K562 (cell line): Measurements from ENCODE around the gene BCL3. TPM values are rescaled to one million over a fixed set of nuclear protein-coding genes. Genes with fewer than 3 reads are reported as not detected.
A peak's percentile ranks its signal among the peaks of the same experiment; 100 is the strongest.

Experiments used
- BACH1 ChIP-seq: fragments of 200-800 bp; sonication (Bioruptor generic); IDR thresholded peaks from 2 replicates; pipeline ENCODE4 v1.6.1; 2016; ENCODE audit warnings: missing genetic modification characterization, missing compliant biosample characterization
- ETV5 ChIP-seq: sonication (generic); formaldehyde crosslinking; IDR thresholded peaks from 2 replicates; pipeline ENCODE4 v1.4.0; 2020; ENCODE audit warnings: low read depth, mild to moderate bottlenecking, missing genetic modification reagents
- FOXA3 ChIP-seq, 2 experiments: fragments of 450-650 bp in 1 of 2; sonication (generic) in 1 of 2; formaldehyde crosslinking; IDR thresholded peaks in 1 of 2; conservative IDR thresholded peaks in 1 of 2; 2 replicates each; pipeline versions ENCODE4 v1.4.0 to v1.8.0; 2020 to 2022; ENCODE audit warnings: mild to moderate bottlenecking in 2 of 2, missing genetic modification reagents in 1 of 2
- HDAC1 ChIP-seq, 2 experiments: fragments of 450-650 bp; IDR thresholded peaks; 2 replicates each; pipeline ENCODE4 v1.6.1; 2016 to 2017; ENCODE audit warnings: inconsistent platforms in 1 of 2, mild to moderate bottlenecking in 1 of 2, moderate library complexity in 1 of 2
- KDM4B ChIP-seq, 2 experiments: fragments of 450-650 bp in 1 of 2; sonication (generic) in 1 of 2; IDR thresholded peaks; 2 replicates each; pipeline ENCODE4 v1.6.1; 2016 to 2017; ENCODE audit warnings: borderline replicate concordance in 2 of 2, antibody characterized with exemption in 1 of 2, low read depth in 1 of 2, mild to moderate bottlenecking in 1 of 2
- MCM7 ChIP-seq, 2 experiments: fragments of 450-650 bp; IDR thresholded peaks; 2 replicates each; pipeline ENCODE4 v1.6.1; 2016 to 2018
- MYC ChIP-seq, 2 experiments: fragments of 250-450 bp in 1 of 2; sonication (Bioruptor Pico) in 1 of 2; IDR thresholded peaks; 2 replicates each; pipeline versions ENCODE4 v1.5.1 to v1.6.1; 2012 to 2021; ENCODE audit warnings: low read depth in 2 of 2, borderline replicate concordance in 1 of 2, improper control_type of control experiment in 1 of 2, low read length in 1 of 2, mild to moderate bottlenecking in 1 of 2, moderate library complexity in 1 of 2
- POU5F1 ChIP-seq: fragments of 150-350 bp; IDR thresholded peaks from 2 replicates; pipeline ENCODE4 v1.6.1; 2014; ENCODE audit warnings: borderline replicate concordance, low read length, low read depth, mild to moderate bottlenecking; ENCODE audit not compliant: partially characterized antibody
- SMAD4 ChIP-seq: fragments of 250-450 bp; sonication (Bioruptor Pico); conservative IDR thresholded peaks from 2 replicates; pipeline ENCODE4 v1.8.0; 2021; ENCODE audit warnings: inconsistent platforms, mild to moderate bottlenecking, moderate library complexity
- TAL1 ChIP-seq: fragments of 450-650 bp; IDR thresholded peaks from 2 replicates; pipeline ENCODE4 v1.6.1; 2016; ENCODE audit warnings: mild to moderate bottlenecking
- TCF3 ChIP-seq: sonication (generic); formaldehyde crosslinking; IDR thresholded peaks from 2 replicates; pipeline ENCODE4 v1.4.0; 2020; ENCODE audit warnings: mild to moderate bottlenecking, missing genetic modification reagents
- ZFPM2 ChIP-seq: fragments of 250-450 bp; sonication (Bioruptor Pico); IDR thresholded peaks from 2 replicates; pipeline ENCODE4 v1.5.1; 2022; ENCODE audit warnings: mild to moderate bottlenecking
- ZNF436 ChIP-seq: fragments of 250-450, 450-650 bp; sonication (Bioruptor Pico); formaldehyde crosslinking; IDR thresholded peaks from 2 replicates; pipeline ENCODE4 v1.7.0; 2020; ENCODE audit warnings: mild to moderate bottlenecking
- polyA plus RNA-seq, 8 experiments: library from polyadenylated mRNA; depleted of rRNA in 4 of 8; stranded (reverse) in 5 of 8; unstranded in 3 of 8; fragments of >200 nt; fragmentation: Nextera tagmentation in 2 of 8; fragmentation: Illumina TruSeq in 1 of 8; extraction: Ambion mirVana in 2 of 8; extraction: Trizol in 1 of 8; gene quantifications; 2 replicates each; pipeline versions ENCODE4 v1.2.1 to v1.2.3, GENCODE V29; 2011 to 2014; ENCODE audit warnings: inconsistent platforms in 1 of 8, missing spikeins in 1 of 8
- total RNA-seq, 7 experiments: library from RNA; depleted of rRNA in 6 of 7; stranded (reverse); fragments of >200 nt in 6 of 7; fragmentation: Illumina TruSeq in 2 of 7; extraction: Trizol in 2 of 7; gene quantifications; 2 replicates each; pipeline versions ENCODE4 v1.2.1 to v1.2.3, GENCODE V29; 2011 to 2021; ENCODE audit warnings: low replicate concordance in 1 of 7
- TF ChIP-seq, protein P1 (sequence below), 2 experiments: fragments of 150-350 bp in 1 of 2; IDR thresholded peaks; 2 replicates each; pipeline ENCODE4 v1.6.1; 2012 to 2016; ENCODE audit warnings: low read depth in 2 of 2, low read length in 2 of 2, mild to moderate bottlenecking in 1 of 2, moderate library complexity in 1 of 2
- TF ChIP-seq, protein P2 (sequence below): sonication (generic); formaldehyde crosslinking; IDR thresholded peaks from 2 replicates; pipeline ENCODE4 v1.9.0; 2022; ENCODE audit warnings: mild to moderate bottlenecking, missing genetic modification reagents
- TF ChIP-seq, protein P3 (sequence below): fragments of 250-450 bp; sonication (Bioruptor Pico); IDR thresholded peaks from 2 replicates; pipeline ENCODE4 v1.5.0; 2020; ENCODE audit warnings: mild to moderate bottlenecking, borderline replicate concordance
- TF ChIP-seq, protein P4 (sequence below): sonication (generic); formaldehyde crosslinking; IDR thresholded peaks from 2 replicates; pipeline ENCODE4 v1.8.0; 2022; ENCODE audit warnings: mild to moderate bottlenecking, low read depth, missing genetic modification reagents
- TF ChIP-seq, protein P5 (sequence below): fragments of 450-650 bp; IDR thresholded peaks from 2 replicates; pipeline ENCODE4 v1.6.1; 2016; ENCODE audit warnings: missing biosample characterization, missing genetic modification characterization

The BCL3 gene
- total and polyA plus RNA-seq, 9 of the 15 experiments (the other 6 are each of a cell fraction or from before 2014, with no cell fraction given), result 0.03 to 2.4 (median 0.50) TPM; not detected in 1

DNA sequence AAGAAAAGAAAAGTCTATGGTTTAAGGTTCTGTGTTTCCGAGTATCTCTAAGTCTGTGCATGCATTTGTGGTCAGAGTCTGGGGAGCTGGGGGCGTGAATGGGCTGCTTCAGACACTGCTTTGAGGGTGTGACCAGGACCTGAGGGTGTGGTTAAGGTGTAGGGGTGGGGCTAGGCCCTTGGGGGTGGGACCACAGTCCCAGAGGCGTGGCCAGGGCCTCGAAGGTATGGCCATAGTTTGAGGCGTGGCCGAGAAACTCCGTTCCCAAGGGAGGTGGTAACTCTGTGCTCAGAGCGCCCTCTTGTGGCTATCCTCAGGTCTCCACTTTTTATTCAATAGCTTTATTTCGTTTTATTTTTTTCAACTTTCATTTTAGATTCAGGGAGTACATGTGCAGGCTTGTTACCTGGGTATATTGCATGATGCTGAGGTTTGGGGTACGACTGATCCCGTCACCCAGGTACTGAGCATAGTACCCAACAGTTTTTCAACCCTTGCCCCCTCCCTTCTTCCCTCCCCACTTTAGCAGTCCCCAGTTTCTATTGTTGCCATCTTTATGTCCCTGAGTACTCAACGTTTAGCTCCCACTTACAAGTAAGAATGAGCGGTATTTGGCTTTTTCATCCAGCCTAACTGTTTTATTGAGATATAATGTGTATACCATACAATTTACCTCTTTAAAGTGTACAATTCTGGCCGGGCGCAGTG is 22.2 kb downstream of the BCL3 start (continued):
- TF ChIP-seq ZNF436 (CRISPR knock-in tag) (no peak), TCF3 (CRISPR knock-in tag) (no peak), SMAD4 (CRISPR knock-in tag) (no peak), ETV5 (CRISPR knock-in tag) (no peak), BACH1 (tag) (no peak), ZFPM2 (CRISPR knock-in tag) (no peak), MCM7 (IDR thresholded peaks at IDR 0.05) (no peak), POU5F1 (no peak), FOXA3 (CRISPR knock-in tag; conservative IDR thresholded peaks at IDR 0.05 in 1 of 2, IDR thresholded peaks at IDR 0.05 in 1 of 2) (no peak), KDM4B (IDR thresholded peaks at IDR 0.05; ENCODE audit: borderline replicate concordance in 2 of 2, low read depth in 1 of 2) (no peak), MYC (IDR thresholded peaks at IDR 0.05; ENCODE audit: low read depth, low read length) (peak; percentile 59), MYC (CRISPR knock-in tag; IDR thresholded peaks at IDR 0.05; ENCODE audit: borderline replicate concordance, low read depth) (no peak), HDAC1 (IDR thresholded peaks at IDR 0.05) (no peak), TAL1 (no peak)
- TF ChIP-seq, protein P1, sequence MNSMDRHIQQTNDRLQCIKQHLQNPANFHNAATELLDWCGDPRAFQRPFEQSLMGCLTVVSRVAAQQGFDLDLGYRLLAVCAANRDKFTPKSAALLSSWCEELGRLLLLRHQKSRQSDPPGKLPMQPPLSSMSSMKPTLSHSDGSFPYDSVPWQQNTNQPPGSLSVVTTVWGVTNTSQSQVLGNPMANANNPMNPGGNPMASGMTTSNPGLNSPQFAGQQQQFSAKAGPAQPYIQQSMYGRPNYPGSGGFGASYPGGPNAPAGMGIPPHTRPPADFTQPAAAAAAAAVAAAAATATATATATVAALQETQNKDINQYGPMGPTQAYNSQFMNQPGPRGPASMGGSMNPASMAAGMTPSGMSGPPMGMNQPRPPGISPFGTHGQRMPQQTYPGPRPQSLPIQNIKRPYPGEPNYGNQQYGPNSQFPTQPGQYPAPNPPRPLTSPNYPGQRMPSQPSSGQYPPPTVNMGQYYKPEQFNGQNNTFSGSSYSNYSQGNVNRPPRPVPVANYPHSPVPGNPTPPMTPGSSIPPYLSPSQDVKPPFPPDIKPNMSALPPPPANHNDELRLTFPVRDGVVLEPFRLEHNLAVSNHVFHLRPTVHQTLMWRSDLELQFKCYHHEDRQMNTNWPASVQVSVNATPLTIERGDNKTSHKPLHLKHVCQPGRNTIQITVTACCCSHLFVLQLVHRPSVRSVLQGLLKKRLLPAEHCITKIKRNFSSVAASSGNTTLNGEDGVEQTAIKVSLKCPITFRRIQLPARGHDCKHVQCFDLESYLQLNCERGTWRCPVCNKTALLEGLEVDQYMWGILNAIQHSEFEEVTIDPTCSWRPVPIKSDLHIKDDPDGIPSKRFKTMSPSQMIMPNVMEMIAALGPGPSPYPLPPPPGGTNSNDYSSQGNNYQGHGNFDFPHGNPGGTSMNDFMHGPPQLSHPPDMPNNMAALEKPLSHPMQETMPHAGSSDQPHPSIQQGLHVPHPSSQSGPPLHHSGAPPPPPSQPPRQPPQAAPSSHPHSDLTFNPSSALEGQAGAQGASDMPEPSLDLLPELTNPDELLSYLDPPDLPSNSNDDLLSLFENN (IDR thresholded peaks at IDR 0.05; ENCODE audit: low read depth in 2 of 2, low read length in 2 of 2), result no peak
- TF ChIP-seq, protein P2, sequence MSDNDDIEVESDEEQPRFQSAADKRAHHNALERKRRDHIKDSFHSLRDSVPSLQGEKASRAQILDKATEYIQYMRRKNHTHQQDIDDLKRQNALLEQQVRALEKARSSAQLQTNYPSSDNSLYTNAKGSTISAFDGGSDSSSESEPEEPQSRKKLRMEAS (CRISPR knock-in tag), result no peak
- TF ChIP-seq, protein P3, sequence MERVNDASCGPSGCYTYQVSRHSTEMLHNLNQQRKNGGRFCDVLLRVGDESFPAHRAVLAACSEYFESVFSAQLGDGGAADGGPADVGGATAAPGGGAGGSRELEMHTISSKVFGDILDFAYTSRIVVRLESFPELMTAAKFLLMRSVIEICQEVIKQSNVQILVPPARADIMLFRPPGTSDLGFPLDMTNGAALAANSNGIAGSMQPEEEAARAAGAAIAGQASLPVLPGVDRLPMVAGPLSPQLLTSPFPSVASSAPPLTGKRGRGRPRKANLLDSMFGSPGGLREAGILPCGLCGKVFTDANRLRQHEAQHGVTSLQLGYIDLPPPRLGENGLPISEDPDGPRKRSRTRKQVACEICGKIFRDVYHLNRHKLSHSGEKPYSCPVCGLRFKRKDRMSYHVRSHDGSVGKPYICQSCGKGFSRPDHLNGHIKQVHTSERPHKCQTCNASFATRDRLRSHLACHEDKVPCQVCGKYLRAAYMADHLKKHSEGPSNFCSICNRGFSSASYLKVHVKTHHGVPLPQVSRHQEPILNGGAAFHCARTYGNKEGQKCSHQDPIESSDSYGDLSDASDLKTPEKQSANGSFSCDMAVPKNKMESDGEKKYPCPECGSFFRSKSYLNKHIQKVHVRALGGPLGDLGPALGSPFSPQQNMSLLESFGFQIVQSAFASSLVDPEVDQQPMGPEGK (CRISPR knock-in tag), result no peak
- TF ChIP-seq, protein P4, sequence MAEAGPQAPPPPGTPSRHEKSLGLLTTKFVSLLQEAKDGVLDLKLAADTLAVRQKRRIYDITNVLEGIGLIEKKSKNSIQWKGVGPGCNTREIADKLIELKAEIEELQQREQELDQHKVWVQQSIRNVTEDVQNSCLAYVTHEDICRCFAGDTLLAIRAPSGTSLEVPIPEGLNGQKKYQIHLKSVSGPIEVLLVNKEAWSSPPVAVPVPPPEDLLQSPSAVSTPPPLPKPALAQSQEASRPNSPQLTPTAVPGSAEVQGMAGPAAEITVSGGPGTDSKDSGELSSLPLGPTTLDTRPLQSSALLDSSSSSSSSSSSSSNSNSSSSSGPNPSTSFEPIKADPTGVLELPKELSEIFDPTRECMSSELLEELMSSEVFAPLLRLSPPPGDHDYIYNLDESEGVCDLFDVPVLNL (CRISPR knock-in tag), result no peak
- TF ChIP-seq, protein P5, sequence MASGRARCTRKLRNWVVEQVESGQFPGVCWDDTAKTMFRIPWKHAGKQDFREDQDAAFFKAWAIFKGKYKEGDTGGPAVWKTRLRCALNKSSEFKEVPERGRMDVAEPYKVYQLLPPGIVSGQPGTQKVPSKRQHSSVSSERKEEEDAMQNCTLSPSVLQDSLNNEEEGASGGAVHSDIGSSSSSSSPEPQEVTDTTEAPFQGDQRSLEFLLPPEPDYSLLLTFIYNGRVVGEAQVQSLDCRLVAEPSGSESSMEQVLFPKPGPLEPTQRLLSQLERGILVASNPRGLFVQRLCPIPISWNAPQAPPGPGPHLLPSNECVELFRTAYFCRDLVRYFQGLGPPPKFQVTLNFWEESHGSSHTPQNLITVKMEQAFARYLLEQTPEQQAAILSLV (tag), result no peak
